ENCODE results near the gene MAPK8. TPM values are rescaled to one million over a fixed set of nuclear protein-coding genes. Genes with fewer than 3 reads are reported as not detected.

The MAPK8 gene
- total RNA-seq, 1 experiment from 2014 or later: 52.9 TPM

- POLR2A ChIA-PET: interaction anchor here (0.6 to 1.0 kb wide), 3 partner anchors 24 to 251 kb away, joined by 3 read pairs; no protein-coding TSS in a partner anchor
- Mint-ChIP-seq H3K4me1 (ENCODE audit: insufficient read depth, unreplicated experiment) (peaks cover 6% of the 10 kb centered on the region), H3K4me3 (ENCODE audit: unreplicated experiment) (no peak overlapping the region), H3K27ac (ENCODE audit: low read depth, unreplicated experiment) (no peak overlapping the region), H3K36me3 (ENCODE audit: insufficient read depth, unreplicated experiment) (peaks cover 10% of the 10 kb centered on the region), H3K27me3 (ENCODE audit: insufficient read depth, unreplicated experiment) (no peaks in the 10 kb centered on the region), H3K9me3 (ENCODE audit: unreplicated experiment) (no peaks in the 10 kb centered on the region)
- intact Hi-C loops (cut with micrococcal nuclease): no loop called here
- CTCF ChIA-PET: interaction anchor here (0.7 to 2.9 kb wide), 3 partner anchors 83 to 1917 kb away, joined by 3 to 17 read pairs (median 15); no protein-coding TSS in a partner anchor
- no TSS peak for BruUV-seq (replicated peaks)
- no peak for DNase-seq (ENCODE audit: unreplicated experiment)
- TF ChIP-seq CTCF (IDR thresholded peaks at IDR 0.05; ENCODE audit: unreplicated experiment): no peak
Observed at GRCh38 chr10:48446785-48447184, 140.3 kb downstream of the MAPK8 start.

- intact Hi-C loops (cut with micrococcal nuclease): no loop called here
- DNase-seq (ENCODE audit: unreplicated experiment): no peak
- Mint-ChIP-seq H3K36me3 (ENCODE audit: insufficient read depth, unreplicated experiment) (peaks cover 5% of the 10 kb centered on the region), H3K27me3 (ENCODE audit: insufficient read depth, unreplicated experiment) (no peaks in the 10 kb centered on the region), H3K4me1 (ENCODE audit: insufficient read depth, unreplicated experiment) (peaks cover 6% of the 10 kb centered on the region), H3K9me3 (ENCODE audit: unreplicated experiment) (no peaks in the 10 kb centered on the region), H3K27ac (ENCODE audit: low read depth, unreplicated experiment) (peak overlapping the region; percentile 5), H3K4me3 (ENCODE audit: unreplicated experiment) (no peak overlapping the region)
- TF ChIP-seq CTCF (IDR thresholded peaks at IDR 0.05; ENCODE audit: unreplicated experiment): no peak
- BruUV-seq (replicated peaks): no TSS peak
- CTCF ChIA-PET: interaction anchor here (0.7 kb wide), 1 partner anchor 1918 kb away, joined by 3 read pairs; no protein-coding TSS in a partner anchor
- POLR2A ChIA-PET: interaction anchor here (0.9 kb wide), 1 partner anchor 86 kb away, joined by 3 read pairs; no protein-coding TSS in a partner anchor
Observed at GRCh38 chr10:48447356-48448215, 141.1 kb downstream of the MAPK8 start.

GRCh38 chr10:48448796-48449195 lies 142.3 kb downstream of the MAPK8 start:
- no peaks in the 10 kb centered on the region for H3K27me3 Mint-ChIP-seq (ENCODE audit: insufficient read depth, unreplicated experiment)
- POLR2A ChIA-PET: interaction anchor here (0.6 kb wide), 1 partner anchor 20 kb away, joined by 3 read pairs; no protein-coding TSS in a partner anchor

More at GRCh38 chr10:48448796-48449195, 142.3 kb downstream of the MAPK8 start:
- H3K36me3 Mint-ChIP-seq (ENCODE audit: insufficient read depth, unreplicated experiment): no peaks in the 10 kb centered on the region
- CTCF ChIA-PET: interaction anchor here (0.6 to 1.1 kb wide), 2 partner anchors 20 to 1103 kb away, joined by 4 to 5 read pairs; no protein-coding TSS in a partner anchor
- H3K9me3 Mint-ChIP-seq (ENCODE audit: unreplicated experiment): no peaks in the 10 kb centered on the region
- H3K4me3 Mint-ChIP-seq (ENCODE audit: unreplicated experiment): no peak overlapping the region
- H3K4me1 Mint-ChIP-seq (ENCODE audit: insufficient read depth, unreplicated experiment): peaks cover 6% of the 10 kb centered on the region
- intact Hi-C loops (cut with micrococcal nuclease): no loop called here
- peak overlapping the region; percentile 5 for H3K27ac Mint-ChIP-seq (ENCODE audit: low read depth, unreplicated experiment)
- peak; percentile 42 for DNase-seq (ENCODE audit: unreplicated experiment)
- BruUV-seq (replicated peaks): no TSS peak
- TF ChIP-seq CTCF (IDR thresholded peaks at IDR 0.05; ENCODE audit: unreplicated experiment): no peak

Data from MCF 10A (cell line).